GM23338 (cell line): ENCODE measurements around the gene FGF22. TPM values are rescaled to one million over a fixed set of nuclear protein-coding genes. Genes with fewer than 3 reads are reported as not detected.

Experiments used
- ATAC-seq: fragments of 200-7000 bp; cut with Tn5 transposase; 3 replicates; pipeline ENCODE4 v1.9.1; 2020
- DNase-seq: peaks from one replicate; pipeline ENCODE4 v3.0.0-alpha.2; 2015; ENCODE audit warnings: low spot score
- H2AFZ ChIP-seq: fragments of 200-600 bp; sonication (generic); 2 replicates; pipeline ENCODE4 v1.8.0; 2016; ENCODE audit warnings: antibody characterized with exemption, mild to moderate bottlenecking, moderate library complexity
- H3F3A ChIP-seq: fragments of 200-600 bp; sonication (generic); replicated peaks from 2 replicates; pipeline ENCODE4 v1.8.0; 2017; ENCODE audit warnings: antibody characterized with exemption, mixed run types, low read depth
- H3K27ac ChIP-seq: fragments of 200-600 bp; sonication (generic); 2 replicates; pipeline ENCODE4 v1.6.1; 2016; ENCODE audit warnings: low read depth
- H3K27me3 ChIP-seq: fragments of 200-600 bp; sonication (generic); 2 replicates; pipeline ENCODE4 v1.8.0; 2016; ENCODE audit warnings: mild to moderate bottlenecking, mixed run types, moderate library complexity; ENCODE audit not compliant: insufficient read depth
- H3K36me3 ChIP-seq: fragments of 200-600 bp; sonication (generic); 2 replicates; pipeline ENCODE4 v1.8.0; 2016; ENCODE audit warnings: mild to moderate bottlenecking; ENCODE audit not compliant: insufficient read depth
- H3K4me1 ChIP-seq: fragments of 200-600 bp; sonication (generic); 2 replicates; pipeline ENCODE4 v1.8.0; 2016; ENCODE audit warnings: mild to moderate bottlenecking, moderate library complexity; ENCODE audit not compliant: insufficient read depth
- H3K4me2 ChIP-seq: fragments of 200-600 bp; sonication (generic); 2 replicates; pipeline ENCODE4 v1.7.1; 2017; ENCODE audit warnings: mixed run types
- H3K4me3 ChIP-seq: fragments of 200-600 bp; sonication (generic); 2 replicates; pipeline ENCODE4 v1.6.1; 2016; ENCODE audit warnings: mixed run types
- H3K79me2 ChIP-seq: fragments of 200-600 bp; sonication (generic); replicated peaks from 2 replicates; pipeline ENCODE4 v1.8.0; 2017; ENCODE audit warnings: mild to moderate bottlenecking; ENCODE audit not compliant: insufficient read depth
- H3K9me2 ChIP-seq: fragments of 200-600 bp; sonication (generic); 2 replicates; pipeline ENCODE4 v1.8.0; 2017; ENCODE audit not compliant: insufficient read depth
- H4K20me1 ChIP-seq: fragments of 200-600 bp; sonication (generic); replicated peaks from 2 replicates; pipeline ENCODE4 v1.8.0; 2017; ENCODE audit warnings: mild to moderate bottlenecking; ENCODE audit not compliant: insufficient read depth
- H3K27ac Mint-ChIP-seq: 2 replicates; pipeline ENCODE4 v1.8.0; 2020; ENCODE audit warnings: inconsistent platforms, mild to moderate bottlenecking, moderate library complexity, mixed read lengths
- H3K27me3 Mint-ChIP-seq: 3 replicates; pipeline ENCODE4 v1.8.0; 2022; ENCODE audit warnings: low read depth, mild to moderate bottlenecking, moderate library complexity, mixed read lengths, inconsistent platforms; ENCODE audit not compliant: insufficient read depth, poor library complexity
- H3K36me3 Mint-ChIP-seq: 3 replicates; pipeline ENCODE4 v1.8.0; 2021; ENCODE audit warnings: low read depth, mild to moderate bottlenecking, inconsistent platforms, moderate library complexity, mixed read lengths
- H3K4me1 Mint-ChIP-seq: 3 replicates; pipeline ENCODE4 v1.8.0; 2020; ENCODE audit warnings: mild to moderate bottlenecking, inconsistent platforms, mixed read lengths
- H3K4me3 Mint-ChIP-seq: 3 replicates; pipeline ENCODE4 v1.8.0; 2021; ENCODE audit warnings: moderate library complexity, mild to moderate bottlenecking, inconsistent platforms, mixed read lengths
- H3K9me3 Mint-ChIP-seq: 3 replicates; pipeline ENCODE4 v1.8.0; 2020; ENCODE audit warnings: moderate library complexity, mild to moderate bottlenecking, inconsistent platforms, mixed read lengths
- CREB1 ChIP-seq: fragments of 250-450 bp; sonication (Bioruptor Pico); IDR thresholded peaks from 2 replicates; pipeline ENCODE4 v1.5.0; 2020; ENCODE audit warnings: low read depth, mild to moderate bottlenecking, moderate library complexity
- EZH2 ChIP-seq: fragments of 200-600 bp; sonication (generic); IDR thresholded peaks from one replicate; pipeline ENCODE4 v1.8.0; 2017; ENCODE audit warnings: antibody characterized with exemption, mild to moderate bottlenecking, low read depth; ENCODE audit not compliant: unreplicated experiment
- EZH2phosphoT487 ChIP-seq: fragments of 200-600 bp; sonication (generic); IDR thresholded peaks from one replicate; pipeline ENCODE4 v1.8.1; 2018; ENCODE audit warnings: antibody characterized with exemption; ENCODE audit not compliant: unreplicated experiment
- JUNB ChIP-seq: IDR thresholded peaks from one replicate; pipeline ENCODE4 v1.6.1; 2016; ENCODE audit warnings: antibody characterized with exemption; ENCODE audit not compliant: unreplicated experiment
- STAT1 ChIP-seq: IDR thresholded peaks from one replicate; pipeline ENCODE4 v1.6.1; 2016; ENCODE audit warnings: antibody characterized with exemption; ENCODE audit not compliant: unreplicated experiment
- ZNF114 ChIP-seq: fragments of 250-450 bp; sonication (Bioruptor Pico); IDR thresholded peaks from 2 replicates; pipeline ENCODE4 v1.5.0; 2020; ENCODE audit warnings: mild to moderate bottlenecking, moderate library complexity
- polyA plus RNA-seq: library from polyadenylated mRNA; unstranded; fragments of >200 nt; fragmentation: Nextera tagmentation; extraction: Ambion mirVana; gene quantifications from 2 replicates; pipeline ENCODE4 v1.2.1, GENCODE V29; 2016
- total RNA-seq: library from RNA; depleted of rRNA; stranded (reverse); fragments of >200 nt; shearing (Covaris generic); gene quantifications from 2 replicates; pipeline ENCODE4 v1.2.3, GENCODE V29; 2014
- TF ChIP-seq, protein P1 (sequence below), 2 experiments: fragments of 200-600 bp in 1 of 2; sonication (generic) in 1 of 2; conservative IDR thresholded peaks; 2 replicates each; pipeline versions ENCODE4 v1.5.1 to v1.6.1; 2016 to 2017; ENCODE audit warnings: antibody characterized with exemption in 2 of 2, low read depth in 2 of 2, mild to moderate bottlenecking in 2 of 2, moderate library complexity in 1 of 2
- TF ChIP-seq, protein P2 (sequence below): IDR thresholded peaks from 2 replicates; pipeline ENCODE4 v1.6.1; 2016; ENCODE audit warnings: antibody characterized with exemption
- TF ChIP-seq, protein P3 (sequence below): fragments of 250-450 bp; sonication (Bioruptor Pico); IDR thresholded peaks from 2 replicates; pipeline ENCODE4 v1.5.0; 2020; ENCODE audit warnings: mild to moderate bottlenecking, moderate library complexity

FGF22 gene
- total and polyA plus RNA-seq, 2 experiments from 2014 or later: 1.0 to 2.8 TPM

DNA sequence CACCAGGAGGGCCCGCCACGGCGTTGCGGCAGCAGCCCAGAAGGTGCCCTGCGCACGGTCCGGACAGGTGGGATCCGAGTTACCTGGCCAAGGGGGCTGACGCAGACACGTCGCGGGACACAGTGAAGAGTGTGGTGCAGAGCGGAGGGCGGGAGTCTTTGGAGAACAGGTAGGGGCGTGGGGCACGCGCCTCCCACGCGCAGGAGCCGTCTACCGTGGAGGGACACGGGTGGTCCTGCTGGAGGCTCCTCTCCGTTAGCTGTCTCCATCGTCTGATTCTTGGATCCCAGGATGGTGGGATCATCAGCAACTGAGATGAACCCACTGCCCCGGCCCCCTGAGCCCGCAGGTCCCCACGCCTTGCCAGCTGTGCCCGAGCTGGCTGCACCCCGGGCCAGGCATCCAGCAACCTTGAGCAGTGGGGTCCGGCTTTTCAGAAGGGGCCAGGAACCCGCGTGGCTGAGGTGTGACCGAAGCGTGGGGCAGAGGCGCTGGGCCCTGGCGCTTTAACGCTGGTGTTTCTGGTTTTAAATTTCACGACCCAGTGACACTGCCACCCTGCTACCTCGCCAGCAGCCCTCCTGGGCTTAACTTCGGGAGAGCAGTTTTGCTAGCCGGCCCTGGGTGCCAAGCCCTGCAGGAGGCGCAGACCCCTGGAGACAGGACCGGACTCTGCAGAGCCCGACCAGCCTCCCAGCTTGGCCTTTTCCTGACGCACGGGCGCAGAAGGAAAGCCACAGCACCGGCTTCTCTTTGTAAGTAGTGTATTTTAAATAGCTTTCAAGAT is 7.3 kb downstream of the FGF22 start:
- Histone ChIP-seq H3K79me2 (no peaks in the 10 kb centered on the region), H3F3A (no peaks in the 10 kb centered on the region), H3K27me3 (no peaks in the 10 kb centered on the region), H3K4me1 (no peaks in the 10 kb centered on the region), H3K27ac (no peak overlapping the region), H3K36me3 (0 out of 2 replicates have a peak, but pooled peaks cover 5% of the 10 kb centered on the region), H3K4me3 (no peak overlapping the region), H3K9me2 (no peaks in the 10 kb centered on the region), H3K4me2 (no peak overlapping the region), H2AFZ (no peak overlapping the region), H4K20me1 (no peaks in the 10 kb centered on the region; the same call in 1 of the 2 replicates)
- H3K27ac Mint-ChIP-seq: no peak overlapping the region
- TF ChIP-seq EZH2 (no peak), ZNF114 (CRISPR knock-in tag) (no peak), EZH2phosphoT487 (no peak), STAT1 (no peak), CREB1 (CRISPR knock-in tag) (no peak)
- TF ChIP-seq, protein P1, sequence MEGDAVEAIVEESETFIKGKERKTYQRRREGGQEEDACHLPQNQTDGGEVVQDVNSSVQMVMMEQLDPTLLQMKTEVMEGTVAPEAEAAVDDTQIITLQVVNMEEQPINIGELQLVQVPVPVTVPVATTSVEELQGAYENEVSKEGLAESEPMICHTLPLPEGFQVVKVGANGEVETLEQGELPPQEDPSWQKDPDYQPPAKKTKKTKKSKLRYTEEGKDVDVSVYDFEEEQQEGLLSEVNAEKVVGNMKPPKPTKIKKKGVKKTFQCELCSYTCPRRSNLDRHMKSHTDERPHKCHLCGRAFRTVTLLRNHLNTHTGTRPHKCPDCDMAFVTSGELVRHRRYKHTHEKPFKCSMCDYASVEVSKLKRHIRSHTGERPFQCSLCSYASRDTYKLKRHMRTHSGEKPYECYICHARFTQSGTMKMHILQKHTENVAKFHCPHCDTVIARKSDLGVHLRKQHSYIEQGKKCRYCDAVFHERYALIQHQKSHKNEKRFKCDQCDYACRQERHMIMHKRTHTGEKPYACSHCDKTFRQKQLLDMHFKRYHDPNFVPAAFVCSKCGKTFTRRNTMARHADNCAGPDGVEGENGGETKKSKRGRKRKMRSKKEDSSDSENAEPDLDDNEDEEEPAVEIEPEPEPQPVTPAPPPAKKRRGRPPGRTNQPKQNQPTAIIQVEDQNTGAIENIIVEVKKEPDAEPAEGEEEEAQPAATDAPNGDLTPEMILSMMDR (conservative IDR thresholded peaks at IDR 0.05; ENCODE audit: low read depth in 2 of 2): no peak
- TF ChIP-seq, protein P2, sequence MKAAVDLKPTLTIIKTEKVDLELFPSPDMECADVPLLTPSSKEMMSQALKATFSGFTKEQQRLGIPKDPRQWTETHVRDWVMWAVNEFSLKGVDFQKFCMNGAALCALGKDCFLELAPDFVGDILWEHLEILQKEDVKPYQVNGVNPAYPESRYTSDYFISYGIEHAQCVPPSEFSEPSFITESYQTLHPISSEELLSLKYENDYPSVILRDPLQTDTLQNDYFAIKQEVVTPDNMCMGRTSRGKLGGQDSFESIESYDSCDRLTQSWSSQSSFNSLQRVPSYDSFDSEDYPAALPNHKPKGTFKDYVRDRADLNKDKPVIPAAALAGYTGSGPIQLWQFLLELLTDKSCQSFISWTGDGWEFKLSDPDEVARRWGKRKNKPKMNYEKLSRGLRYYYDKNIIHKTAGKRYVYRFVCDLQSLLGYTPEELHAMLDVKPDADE: no peak
- peaks cover 21% of the 10 kb centered on the region for H3K36me3 Mint-ChIP-seq
- H3K4me1 Mint-ChIP-seq: no peaks in the 10 kb centered on the region
- no peak overlapping the region for H3K4me3 Mint-ChIP-seq
- ATAC-seq: no peak
- DNase-seq: no peak
- H3K9me3 Mint-ChIP-seq: no peaks in the 10 kb centered on the region
- peaks cover 11% of the 10 kb centered on the region for H3K27me3 Mint-ChIP-seq

DNA sequence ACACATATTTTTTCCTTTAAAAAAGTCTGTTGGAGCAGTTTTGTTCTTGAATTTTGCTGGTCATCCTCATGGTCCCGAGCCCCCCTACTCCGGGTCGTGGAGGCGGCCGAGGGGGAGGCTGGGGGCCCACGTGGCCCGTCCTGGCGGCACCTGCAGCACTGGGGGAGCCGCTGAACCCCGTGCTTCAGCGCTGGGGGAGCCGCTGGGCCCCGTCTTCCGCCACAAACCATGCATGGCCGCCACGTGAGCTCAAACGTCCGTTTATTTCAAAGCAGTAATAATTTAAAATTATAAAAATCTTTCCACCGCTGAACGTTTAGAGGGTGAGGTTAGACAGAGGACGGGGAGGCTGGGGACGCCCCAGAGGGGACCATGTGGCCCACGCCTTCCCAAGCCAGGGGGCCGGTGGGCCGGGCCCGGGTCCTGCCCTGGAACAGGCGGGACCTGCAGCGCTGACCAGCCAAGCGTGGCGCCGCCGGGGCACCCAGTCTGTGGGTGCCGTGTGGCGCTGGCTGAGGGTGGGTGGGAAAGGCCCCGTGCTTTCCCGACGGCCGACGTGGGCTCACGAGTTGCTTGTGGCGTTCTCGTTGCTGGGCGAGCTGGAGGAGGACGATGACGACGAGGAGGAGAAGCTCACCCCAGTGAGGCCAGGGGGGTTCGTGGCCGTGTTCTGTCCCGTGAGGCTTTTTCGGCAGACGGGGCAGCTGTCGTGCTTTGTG is 8.0 kb downstream of the FGF22 start:
- Mint-ChIP-seq H3K4me3 (no peak overlapping the region), H3K27ac (no peak overlapping the region), H3K36me3 (peaks cover 21% of the 10 kb centered on the region), H3K4me1 (no peaks in the 10 kb centered on the region), H3K27me3 (peaks cover 8% of the 10 kb centered on the region), H3K9me3 (no peaks in the 10 kb centered on the region)
- H3K4me2 ChIP-seq: no peak overlapping the region
- no peaks in the 10 kb centered on the region; the same call in 1 of the 2 replicates for H4K20me1 ChIP-seq
- no peak overlapping the region for H3K4me3 ChIP-seq
- DNase-seq (no peak), ATAC-seq (no peak)
- H3F3A ChIP-seq: 0 out of 2 replicates have a peak, but pooled peaks cover 3% of the 10 kb centered on the region
- H3K27ac ChIP-seq: no peak overlapping the region
- no peaks in the 10 kb centered on the region for H3K4me1 ChIP-seq
- H3K79me2 ChIP-seq: peaks cover 6% of the 10 kb centered on the region
- no peak overlapping the region for H2AFZ ChIP-seq
- no peaks in the 10 kb centered on the region for H3K27me3 ChIP-seq
- H3K36me3 ChIP-seq: 0 out of 2 replicates have a peak, but pooled peaks cover 5% of the 10 kb centered on the region
- H3K9me2 ChIP-seq: no peaks in the 10 kb centered on the region
- TF ChIP-seq, protein P3, sequence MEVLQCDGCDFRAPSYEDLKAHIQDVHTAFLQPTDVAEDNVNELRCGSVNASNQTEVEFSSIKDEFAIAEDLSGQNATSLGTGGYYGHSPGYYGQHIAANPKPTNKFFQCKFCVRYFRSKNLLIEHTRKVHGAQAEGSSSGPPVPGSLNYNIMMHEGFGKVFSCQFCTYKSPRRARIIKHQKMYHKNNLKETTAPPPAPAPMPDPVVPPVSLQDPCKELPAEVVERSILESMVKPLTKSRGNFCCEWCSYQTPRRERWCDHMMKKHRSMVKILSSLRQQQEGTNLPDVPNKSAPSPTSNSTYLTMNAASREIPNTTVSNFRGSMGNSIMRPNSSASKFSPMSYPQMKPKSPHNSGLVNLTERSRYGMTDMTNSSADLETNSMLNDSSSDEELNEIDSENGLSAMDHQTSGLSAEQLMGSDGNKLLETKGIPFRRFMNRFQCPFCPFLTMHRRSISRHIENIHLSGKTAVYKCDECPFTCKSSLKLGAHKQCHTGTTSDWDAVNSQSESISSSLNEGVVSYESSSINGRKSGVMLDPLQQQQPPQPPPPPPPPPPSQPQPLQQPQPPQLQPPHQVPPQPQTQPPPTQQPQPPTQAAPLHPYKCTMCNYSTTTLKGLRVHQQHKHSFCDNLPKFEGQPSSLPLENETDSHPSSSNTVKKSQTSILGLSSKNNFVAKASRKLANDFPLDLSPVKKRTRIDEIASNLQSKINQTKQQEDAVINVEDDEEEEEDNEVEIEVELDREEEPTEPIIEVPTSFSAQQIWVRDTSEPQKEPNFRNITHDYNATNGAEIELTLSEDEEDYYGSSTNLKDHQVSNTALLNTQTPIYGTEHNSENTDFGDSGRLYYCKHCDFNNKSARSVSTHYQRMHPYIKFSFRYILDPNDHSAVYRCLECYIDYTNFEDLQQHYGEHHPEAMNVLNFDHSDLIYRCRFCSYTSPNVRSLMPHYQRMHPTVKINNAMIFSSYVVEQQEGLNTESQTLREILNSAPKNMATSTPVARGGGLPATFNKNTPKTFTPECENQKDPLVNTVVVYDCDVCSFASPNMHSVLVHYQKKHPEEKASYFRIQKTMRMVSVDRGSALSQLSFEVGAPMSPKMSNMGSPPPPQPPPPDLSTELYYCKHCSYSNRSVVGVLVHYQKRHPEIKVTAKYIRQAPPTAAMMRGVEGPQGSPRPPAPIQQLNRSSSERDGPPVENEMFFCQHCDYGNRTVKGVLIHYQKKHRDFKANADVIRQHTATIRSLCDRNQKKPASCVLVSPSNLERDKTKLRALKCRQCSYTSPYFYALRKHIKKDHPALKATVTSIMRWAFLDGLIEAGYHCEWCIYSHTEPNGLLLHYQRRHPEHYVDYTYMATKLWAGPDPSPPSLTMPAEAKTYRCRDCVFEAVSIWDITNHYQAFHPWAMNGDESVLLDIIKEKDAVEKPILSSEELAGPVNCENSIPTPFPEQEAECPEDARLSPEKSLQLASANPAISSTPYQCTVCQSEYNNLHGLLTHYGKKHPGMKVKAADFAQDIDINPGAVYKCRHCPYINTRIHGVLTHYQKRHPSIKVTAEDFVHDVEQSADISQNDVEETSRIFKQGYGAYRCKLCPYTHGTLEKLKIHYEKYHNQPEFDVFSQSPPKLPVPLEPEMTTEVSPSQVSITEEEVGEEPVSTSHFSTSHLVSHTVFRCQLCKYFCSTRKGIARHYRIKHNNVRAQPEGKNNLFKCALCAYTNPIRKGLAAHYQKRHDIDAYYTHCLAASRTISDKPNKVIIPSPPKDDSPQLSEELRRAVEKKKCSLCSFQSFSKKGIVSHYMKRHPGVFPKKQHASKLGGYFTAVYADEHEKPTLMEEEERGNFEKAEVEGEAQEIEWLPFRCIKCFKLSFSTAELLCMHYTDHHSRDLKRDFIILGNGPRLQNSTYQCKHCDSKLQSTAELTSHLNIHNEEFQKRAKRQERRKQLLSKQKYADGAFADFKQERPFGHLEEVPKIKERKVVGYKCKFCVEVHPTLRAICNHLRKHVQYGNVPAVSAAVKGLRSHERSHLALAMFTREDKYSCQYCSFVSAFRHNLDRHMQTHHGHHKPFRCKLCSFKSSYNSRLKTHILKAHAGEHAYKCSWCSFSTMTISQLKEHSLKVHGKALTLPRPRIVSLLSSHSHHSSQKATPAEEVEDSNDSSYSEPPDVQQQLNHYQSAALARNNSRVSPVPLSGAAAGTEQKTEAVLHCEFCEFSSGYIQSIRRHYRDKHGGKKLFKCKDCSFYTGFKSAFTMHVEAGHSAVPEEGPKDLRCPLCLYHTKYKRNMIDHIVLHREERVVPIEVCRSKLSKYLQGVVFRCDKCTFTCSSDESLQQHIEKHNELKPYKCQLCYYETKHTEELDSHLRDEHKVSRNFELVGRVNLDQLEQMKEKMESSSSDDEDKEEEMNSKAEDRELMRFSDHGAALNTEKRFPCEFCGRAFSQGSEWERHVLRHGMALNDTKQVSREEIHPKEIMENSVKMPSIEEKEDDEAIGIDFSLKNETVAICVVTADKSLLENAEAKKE: no peak
- TF ChIP-seq, protein P2: no peak
- TF ChIP-seq JUNB: no peak
